ENCODE measurements around the gene DOCK4. TPM values are rescaled to one million over a fixed set of nuclear protein-coding genes. Genes with fewer than 3 reads are reported as not detected.
A peak's percentile ranks its signal among the peaks of the same experiment; 100 is the strongest.

The DOCK4 gene
- total RNA-seq, 1 donor from 2014 or later: 44.1 TPM

DNA sequence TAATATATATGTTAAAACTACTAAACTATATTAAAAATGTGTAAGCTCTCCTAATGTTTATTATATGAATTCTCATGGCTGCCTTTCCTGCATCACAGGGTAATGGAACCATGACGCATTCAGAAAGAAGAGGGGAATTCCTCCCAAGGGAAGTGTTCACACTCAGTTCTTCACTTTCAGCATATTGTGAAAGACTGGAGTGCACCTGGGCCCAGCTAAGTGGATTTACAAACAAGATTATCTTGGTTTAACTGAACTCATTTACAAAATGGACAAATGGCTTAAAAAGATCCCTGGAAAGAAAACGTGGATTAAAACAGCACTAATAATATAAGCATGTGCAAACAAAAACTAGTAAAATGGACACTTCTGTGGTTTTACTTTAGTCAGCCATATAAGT is 149.8 kb downstream of the DOCK4 start:
- peaks cover 20% of the 10 kb centered on the region for H3K4me1 Mint-ChIP-seq (ENCODE audit: unreplicated experiment)
- H3K27ac Mint-ChIP-seq (ENCODE audit: unreplicated experiment): no peak overlapping the region
- DNase-seq (ENCODE audit: extremely low spot score, unreplicated experiment): no peak

DNA sequence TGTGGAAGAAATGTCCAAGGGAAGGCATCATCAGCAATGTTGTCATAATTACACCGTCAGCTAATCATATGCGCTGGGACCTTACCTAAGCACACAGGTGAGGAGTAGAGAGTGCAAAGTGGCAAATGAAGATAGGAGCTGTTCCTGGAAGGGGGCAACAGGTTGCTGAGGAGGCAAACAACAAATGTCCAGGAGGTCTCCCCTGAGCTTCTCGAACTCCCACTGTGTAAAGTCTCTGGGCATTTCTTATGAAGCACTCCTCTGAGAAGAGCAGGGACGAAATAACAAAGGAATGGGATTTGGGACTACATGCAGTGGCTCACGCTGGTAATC is 152.5 kb downstream of the DOCK4 start:
- TF ChIP-seq, protein P1, sequence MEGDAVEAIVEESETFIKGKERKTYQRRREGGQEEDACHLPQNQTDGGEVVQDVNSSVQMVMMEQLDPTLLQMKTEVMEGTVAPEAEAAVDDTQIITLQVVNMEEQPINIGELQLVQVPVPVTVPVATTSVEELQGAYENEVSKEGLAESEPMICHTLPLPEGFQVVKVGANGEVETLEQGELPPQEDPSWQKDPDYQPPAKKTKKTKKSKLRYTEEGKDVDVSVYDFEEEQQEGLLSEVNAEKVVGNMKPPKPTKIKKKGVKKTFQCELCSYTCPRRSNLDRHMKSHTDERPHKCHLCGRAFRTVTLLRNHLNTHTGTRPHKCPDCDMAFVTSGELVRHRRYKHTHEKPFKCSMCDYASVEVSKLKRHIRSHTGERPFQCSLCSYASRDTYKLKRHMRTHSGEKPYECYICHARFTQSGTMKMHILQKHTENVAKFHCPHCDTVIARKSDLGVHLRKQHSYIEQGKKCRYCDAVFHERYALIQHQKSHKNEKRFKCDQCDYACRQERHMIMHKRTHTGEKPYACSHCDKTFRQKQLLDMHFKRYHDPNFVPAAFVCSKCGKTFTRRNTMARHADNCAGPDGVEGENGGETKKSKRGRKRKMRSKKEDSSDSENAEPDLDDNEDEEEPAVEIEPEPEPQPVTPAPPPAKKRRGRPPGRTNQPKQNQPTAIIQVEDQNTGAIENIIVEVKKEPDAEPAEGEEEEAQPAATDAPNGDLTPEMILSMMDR (IDR thresholded peaks at IDR 0.05): no peak
- Mint-ChIP-seq H3K9me3 (ENCODE audit: unreplicated experiment) (no peaks in the 10 kb centered on the region), H3K4me3 (ENCODE audit: unreplicated experiment) (no peak overlapping the region), H3K36me3 (ENCODE audit: unreplicated experiment) (no peaks in the 10 kb centered on the region), H3K27me3 (ENCODE audit: unreplicated experiment) (no peaks in the 10 kb centered on the region), H3K4me1 (ENCODE audit: unreplicated experiment) (peaks cover 22% of the 10 kb centered on the region), H3K27ac (ENCODE audit: unreplicated experiment) (no peak overlapping the region)
- no peak for DNase-seq (ENCODE audit: extremely low spot score, unreplicated experiment)

More for the DNA sequence above, 149.8 kb downstream of the DOCK4 start:
- no peaks in the 10 kb centered on the region for H3K36me3 Mint-ChIP-seq (ENCODE audit: unreplicated experiment)
- TF ChIP-seq, protein P1 (IDR thresholded peaks at IDR 0.05): no peak
- H3K27me3 Mint-ChIP-seq (ENCODE audit: unreplicated experiment): no peaks in the 10 kb centered on the region
- H3K4me3 Mint-ChIP-seq (ENCODE audit: unreplicated experiment): no peak overlapping the region
- H3K9me3 Mint-ChIP-seq (ENCODE audit: unreplicated experiment): no peaks in the 10 kb centered on the region

DNA sequence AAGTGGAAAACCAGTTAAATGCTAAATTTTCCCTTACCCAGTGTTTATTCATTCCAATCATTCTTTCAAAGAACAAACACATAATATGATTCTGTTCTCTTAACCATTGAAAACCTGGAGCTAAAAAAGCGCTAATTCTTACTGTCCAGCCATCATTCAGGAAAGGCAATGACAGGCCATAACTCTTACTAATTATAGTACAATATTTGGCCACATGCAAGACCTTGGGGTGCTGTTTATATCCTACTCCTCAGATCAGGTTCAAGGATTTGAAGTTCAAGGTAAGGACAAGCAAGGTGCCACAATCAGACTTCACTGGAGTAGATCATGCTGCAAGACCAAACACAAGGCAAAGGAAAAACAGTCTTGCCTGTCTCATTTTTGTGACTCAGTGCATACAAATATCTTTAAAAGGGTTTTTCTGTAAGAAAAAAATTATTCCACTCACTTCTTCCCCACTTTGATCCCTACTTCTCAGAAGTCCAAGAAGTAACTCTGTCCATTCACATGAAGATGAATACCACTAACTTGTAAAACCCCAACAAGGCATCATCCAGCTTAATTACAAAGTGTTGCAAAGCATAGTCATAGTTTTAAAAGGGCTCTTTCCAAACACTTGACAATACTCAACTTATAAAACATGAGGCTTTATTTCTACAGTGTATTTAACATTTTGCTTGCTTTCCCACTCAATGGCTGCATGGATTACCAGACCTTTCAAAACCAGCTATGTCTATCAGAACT is 153.0 kb downstream of the DOCK4 start:
- TF ChIP-seq, protein P1 (IDR thresholded peaks at IDR 0.05): no peak
- Mint-ChIP-seq H3K27me3 (ENCODE audit: unreplicated experiment) (no peaks in the 10 kb centered on the region), H3K4me3 (ENCODE audit: unreplicated experiment) (no peak overlapping the region), H3K9me3 (ENCODE audit: unreplicated experiment) (no peaks in the 10 kb centered on the region), H3K36me3 (ENCODE audit: unreplicated experiment) (no peaks in the 10 kb centered on the region), H3K4me1 (ENCODE audit: unreplicated experiment) (peaks cover 21% of the 10 kb centered on the region), H3K27ac (ENCODE audit: unreplicated experiment) (no peak overlapping the region)
- DNase-seq (ENCODE audit: extremely low spot score, unreplicated experiment): no peak

DNA sequence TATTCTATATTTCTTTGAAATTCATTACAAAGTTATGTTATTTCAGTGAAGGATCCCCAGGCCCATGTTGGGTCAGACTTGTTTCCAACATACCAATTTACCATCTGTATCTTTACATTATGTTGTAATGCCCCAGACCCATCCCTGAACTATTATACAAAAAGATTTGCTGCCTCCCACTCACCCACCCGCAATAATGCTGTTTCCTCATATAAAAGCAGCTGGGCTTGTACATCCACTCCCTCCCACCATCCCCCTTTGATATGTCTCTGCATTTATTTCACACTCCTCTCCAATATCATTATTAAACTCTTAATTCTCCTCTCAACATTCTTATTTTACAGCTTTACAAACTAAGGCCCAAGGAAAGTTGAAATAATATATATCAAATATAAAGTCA is 153.7 kb downstream of the DOCK4 start:
- H3K4me3 Mint-ChIP-seq (ENCODE audit: unreplicated experiment): no peak overlapping the region
- H3K27me3 Mint-ChIP-seq (ENCODE audit: unreplicated experiment): no peaks in the 10 kb centered on the region
- H3K4me1 Mint-ChIP-seq (ENCODE audit: unreplicated experiment): peaks cover 21% of the 10 kb centered on the region
- no peaks in the 10 kb centered on the region for H3K36me3 Mint-ChIP-seq (ENCODE audit: unreplicated experiment)
- H3K27ac Mint-ChIP-seq (ENCODE audit: unreplicated experiment): peak overlapping the region; percentile 21
- TF ChIP-seq, protein P1 (IDR thresholded peaks at IDR 0.05): no peak
- no peak for DNase-seq (ENCODE audit: extremely low spot score, unreplicated experiment)
- H3K9me3 Mint-ChIP-seq (ENCODE audit: unreplicated experiment): no peaks in the 10 kb centered on the region

DNA sequence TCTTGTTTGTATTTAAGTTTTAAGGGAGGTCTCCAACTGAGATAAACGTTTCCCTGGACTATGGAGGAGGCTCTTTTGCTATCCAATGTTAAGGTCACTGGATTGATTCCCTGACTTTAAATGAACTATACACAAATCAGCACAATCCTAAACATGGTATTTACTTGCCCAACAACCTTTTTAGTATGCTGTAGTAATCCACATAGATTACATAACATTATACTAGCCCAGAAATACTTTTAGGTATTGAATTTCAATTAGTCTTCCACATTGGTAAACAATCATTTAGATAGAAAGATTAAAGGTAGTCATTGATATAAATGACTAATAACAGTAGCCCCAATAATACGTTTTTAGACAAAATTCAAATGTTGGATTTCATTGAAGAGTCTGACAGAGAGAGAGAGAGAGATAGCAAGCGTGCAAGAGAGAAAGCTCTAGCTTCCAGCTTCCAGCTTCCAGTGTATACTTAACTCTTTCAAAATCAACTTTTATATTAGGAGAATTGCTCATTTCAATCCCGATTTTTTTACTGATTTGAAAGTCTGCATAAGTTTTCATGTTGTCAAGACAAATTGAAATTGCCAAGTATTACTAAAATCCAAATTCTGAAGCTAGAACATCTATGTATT is 155.8 kb downstream of the DOCK4 start:
- Mint-ChIP-seq H3K4me3 (ENCODE audit: unreplicated experiment) (no peak overlapping the region), H3K36me3 (ENCODE audit: unreplicated experiment) (peaks cover 6% of the 10 kb centered on the region), H3K9me3 (ENCODE audit: unreplicated experiment) (peaks cover 9% of the 10 kb centered on the region), H3K27ac (ENCODE audit: unreplicated experiment) (no peak overlapping the region), H3K4me1 (ENCODE audit: unreplicated experiment) (peaks cover 21% of the 10 kb centered on the region), H3K27me3 (ENCODE audit: unreplicated experiment) (no peaks in the 10 kb centered on the region)
- DNase-seq (ENCODE audit: extremely low spot score, unreplicated experiment): no peak
- TF ChIP-seq, protein P1 (IDR thresholded peaks at IDR 0.05): no peak

Data from osteocyte (in vitro differentiated cells).